ENCODE results near the gene TDRD10. TPM values are rescaled to one million over a fixed set of nuclear protein-coding genes. Genes with fewer than 3 reads are reported as not detected.

Gene TDRD10
- total RNA-seq, 6 donors from 2014 or later: 6.2 to 47.1 (median 12.6) TPM

GRCh38 chr1:154553056-154554030, 51.3 kb downstream of the TDRD10 start:
- ATAC-seq (ENCODE audit: low FRiP score in 2 of 2): no peak
- H3K9me3 ChIP-seq: no peaks in the 10 kb centered on the region
- TF ChIP-seq POLR2AphosphoS5 (IDR thresholded peaks at IDR 0.05) (no peak), EP300 (IDR thresholded peaks at IDR 0.05) (no peak), CTCF (IDR thresholded peaks at IDR 0.05) (no peak), POLR2A (IDR thresholded peaks at IDR 0.05) (no peak)
- no peak overlapping the region for H3K4me3 ChIP-seq
- H3K27me3 ChIP-seq: no peaks in the 10 kb centered on the region
- H3K36me3 ChIP-seq: peaks cover 63 to 77% (median 70%) of the 10 kb centered on the region in 4 donors
- no peak for DNase-seq
- WGBS, 2 donors: 75 to 80% methylated on average over 12 of the region's 12 CpGs
- no peak overlapping the region for H3K27ac ChIP-seq
- H3K4me1 ChIP-seq: peaks cover 8 to 39% (median 26%) of the 10 kb centered on the region in 4 donors

GRCh38 chr1:154556422-154556821, 54.4 kb downstream of the TDRD10 start:
- H3K4me1 ChIP-seq: peaks cover 10 to 35% (median 22%) of the 10 kb centered on the region in 4 donors
- H3K27me3 ChIP-seq: no peaks in the 10 kb centered on the region
- ATAC-seq (ENCODE audit: low FRiP score in 2 of 2) (no peak), DNase-seq (no peak)
- H3K4me3 ChIP-seq: peak overlapping the region in 3 of 4 donors; percentile 88 to 99 (median 99)
- WGBS, 2 donors: 27 to 50% methylated on average over 3 to 4 of the region's 4 CpGs
- peak overlapping the region; percentile 0 to 97 (median 4) for H3K27ac ChIP-seq
- peaks cover 42 to 46% (median 45%) of the 10 kb centered on the region in 4 donors for H3K36me3 ChIP-seq
- TF ChIP-seq CTCF (IDR thresholded peaks at IDR 0.05) (no peak), EP300 (IDR thresholded peaks at IDR 0.05) (no peak), POLR2AphosphoS5 (IDR thresholded peaks at IDR 0.05) (no peak), POLR2A (IDR thresholded peaks at IDR 0.05) (no peak)
- no peaks in the 10 kb centered on the region for H3K9me3 ChIP-seq

GRCh38 chr1:154557248-154557938, 55.4 kb downstream of the TDRD10 start:
- Histone ChIP-seq H3K4me1 (peaks cover 10 to 35% (median 22%) of the 10 kb centered on the region in 4 donors), H3K9me3 (no peaks in the 10 kb centered on the region), H3K36me3 (peaks cover 33 to 36% (median 36%) of the 10 kb centered on the region in 4 donors), H3K27me3 (no peaks in the 10 kb centered on the region), H3K4me3 (peak overlapping the region; percentile 78 to 99 (median 94)), H3K27ac (peak overlapping the region; percentile 84 to 97 (median 91))
- ATAC-seq (ENCODE audit: low FRiP score in 2 of 2) (no peak), DNase-seq (no peak)
- WGBS, 2 donors: 15 to 22% methylated on average over 7 of the region's 7 CpGs
- no peak for TF ChIP-seq POLR2A (IDR thresholded peaks at IDR 0.05)

GRCh38 chr1:154557939-154558719, 56.1 kb downstream of the TDRD10 start, which contains the start of gene UBE2Q1:
Gene UBE2Q1, minus strand, starts transcription at chr1:154558662. Its CDS starts 109 bp downstream, at chr1:154558553.
- peak; percentile 65 to 92 for DNase-seq
- TF ChIP-seq EP300 (IDR thresholded peaks at IDR 0.05): no peak
- no peak for ATAC-seq (ENCODE audit: low FRiP score in 2 of 2)

GRCh38 chr1:154558720-154559465, 56.9 kb downstream of the TDRD10 start:
- Histone ChIP-seq H3K27ac (peak overlapping the region; percentile 84 to 97 (median 91)), H3K27me3 (no peaks in the 10 kb centered on the region), H3K4me1 (peaks cover 10 to 35% (median 22%) of the 10 kb centered on the region in 4 donors), H3K9me3 (no peaks in the 10 kb centered on the region), H3K36me3 (peaks cover 18 to 21% (median 21%) of the 10 kb centered on the region in 4 donors), H3K4me3 (peak overlapping the region; percentile 67 to 99 (median 94))
- TF ChIP-seq POLR2A (IDR thresholded peaks at IDR 0.05) (peak in 1 of 4 donors; percentile 71), POLR2AphosphoS5 (IDR thresholded peaks at IDR 0.05) (peak; percentile 93), EP300 (IDR thresholded peaks at IDR 0.05) (peak in 2 of 4 donors; percentile 19 to 92), CTCF (IDR thresholded peaks at IDR 0.05) (peak in 1 of 6 experiments; percentile 24)
- ATAC-seq (ENCODE audit: low FRiP score in 2 of 2) (peak; percentile 98), DNase-seq (peak; percentile 99)
- WGBS, 2 donors: 0% methylated on average over 30 to 43 of the region's 57 CpGs

More at GRCh38 chr1:154557939-154558719, 56.1 kb downstream of the TDRD10 start, which contains the start of gene UBE2Q1:
- 1% methylated on average over 4 to 29 of the region's 69 CpGs for WGBS, 2 donors
- Histone ChIP-seq H3K4me1 (peaks cover 10 to 35% (median 22%) of the 10 kb centered on the region in 4 donors), H3K27me3 (no peaks in the 10 kb centered on the region), H3K27ac (peak within 1 kb of the TSS; percentile 84 to 97 (median 91)), H3K36me3 (peaks cover 25 to 29% (median 28%) of the 10 kb centered on the region in 4 donors), H3K4me3 (peak within 1 kb of the TSS; percentile 78 to 99 (median 94)), H3K9me3 (no peaks in the 10 kb centered on the region)
